Right ventricle myocardium superior (tissue), 1 donor: ENCODE measurements around the gene KRTAP10-3. TPM values are rescaled to one million over a fixed set of nuclear protein-coding genes. Genes with fewer than 3 reads are reported as not detected.
"Not testable (repeated sequence)": the region's sequence is repeated elsewhere in the genome, so short reads cannot be mapped to it uniquely, and the experiment has no call there.

Experiments
- ATAC-seq: fragments of 200-7000 bp; cut with Tn5 transposase; one replicate; pipeline ENCODE4 v1.9.1; 2020; ENCODE audit warnings: mild to moderate bottlenecking; ENCODE audit not compliant: poor library complexity
- DNase-seq: peaks from one replicate; pipeline ENCODE4 v3.0.0-alpha.2; 2020
- intact Hi-C: fragments of 100-400 bp; cut with DNase I; formaldehyde crosslinking; loops from one replicate; pipeline ENCODE4 v1.11.2; 2022
- total RNA-seq: library from RNA; stranded (reverse); fragmentation: NEBNext Ultra II Directional; extraction: Animal tissue kit (Norgen Biotek cat#: 25700); gene quantifications from one replicate; pipeline ENCODE4 v1.2.1, GENCODE V29; 2021
- donor health status: DM: no; HTN: yes; CAD: no; lungs with severe emphysema.

Gene KRTAP10-3
- total RNA-seq, 1 donor from 2014 or later = not detected

GRCh38 chr21:44590897-44591800 lies 32.6 kb upstream of the KRTAP10-3 start:
- ATAC-seq, intact Hi-C loops, DNase-seq: not testable (repeated sequence)

GRCh38 chr21:44590311-44590721 lies 31.7 kb upstream of the KRTAP10-3 start:
- ATAC-seq (no peak), DNase-seq (no peak)
- intact Hi-C loops = no loop called here

- intact Hi-C loops = no loop called here
- ATAC-seq = no peak
- no peak for DNase-seq
Measured at GRCh38 chr21:44589586-44590305, 31.2 kb upstream of the KRTAP10-3 start.

- no peak for ATAC-seq
- DNase-seq = no peak
Measured at GRCh38 chr21:44589094-44589493, 30.5 kb upstream of the KRTAP10-3 start.

GRCh38 chr21:44585892-44586291 lies 27.3 kb upstream of the KRTAP10-3 start:
- intact Hi-C loops = no loop called here
- DNase-seq = no peak
- no peak for ATAC-seq

More at GRCh38 chr21:44589094-44589493, 30.5 kb upstream of the KRTAP10-3 start:
- intact Hi-C loops = no loop called here

GRCh38 chr21:44583800-44584147 lies 25.2 kb upstream of the KRTAP10-3 start:
- no peak for DNase-seq
- ATAC-seq = no peak
- intact Hi-C loops = no loop called here

GRCh38 chr21:44583089-44583799 lies 24.6 kb upstream of the KRTAP10-3 start:
- intact Hi-C loops = no loop called here
- DNase-seq (no peak), ATAC-seq (peak; percentile 57)

- intact Hi-C loops = no loop called here
- DNase-seq (no peak), ATAC-seq (no peak)
Measured at GRCh38 chr21:44582055-44582454, 23.5 kb upstream of the KRTAP10-3 start.

- intact Hi-C loops = no loop called here
- ATAC-seq (no peak), DNase-seq (no peak)
Measured at GRCh38 chr21:44581158-44581557, 22.6 kb upstream of the KRTAP10-3 start.

- DNase-seq, intact Hi-C loops: not testable (repeated sequence)
- peak; percentile 22 for ATAC-seq
Measured at GRCh38 chr21:44580231-44580821, 21.7 kb upstream of the KRTAP10-3 start, which contains the start of gene KRTAP10-5. Gene KRTAP10-5, minus strand, starts transcription at chr21:44580604. Its CDS starts 26 bp downstream, at chr21:44580578.

- ATAC-seq (no peak), DNase-seq (no peak)
- intact Hi-C loops = no loop called here
Measured at GRCh38 chr21:44579833-44580144, 21.2 kb upstream of the KRTAP10-3 start.

GRCh38 chr21:44579056-44579832 lies 20.6 kb upstream of the KRTAP10-3 start:
- intact Hi-C loops = no loop called here
- no peak for ATAC-seq

GRCh38 chr21:44578371-44579055 lies 19.9 kb upstream of the KRTAP10-3 start:
- ATAC-seq (no peak), DNase-seq (no peak)
- intact Hi-C loops = no loop called here

More at GRCh38 chr21:44579056-44579832, 20.6 kb upstream of the KRTAP10-3 start:
- no peak for DNase-seq

GRCh38 chr21:44576025-44576420 lies 17.4 kb upstream of the KRTAP10-3 start:
- DNase-seq (no peak), ATAC-seq (no peak)
- intact Hi-C loops = no loop called here

GRCh38 chr21:44575307-44576024 lies 16.9 kb upstream of the KRTAP10-3 start:
- no peak for ATAC-seq
- no peak for DNase-seq
- intact Hi-C loops = no loop called here

- no peak for DNase-seq
- ATAC-seq = no peak
- intact Hi-C loops = no loop called here
Measured at GRCh38 chr21:44574457-44575306, 16.1 kb upstream of the KRTAP10-3 start.
